Endodermal cell (in vitro differentiated cells): Measurements from ENCODE around the gene SNRPN. TPM values are rescaled to one million over a fixed set of nuclear protein-coding genes. Genes with fewer than 3 reads are reported as not detected.
"Not testable (repeated sequence)": the region's sequence is repeated elsewhere in the genome, so short reads cannot be mapped to it uniquely, and the experiment has no call there.

Source experiments
- DNase-seq: peaks from one replicate; pipeline ENCODE4 v3.0.0-alpha.2; 2017
- H3K27ac ChIP-seq: 2 replicates; pipeline ENCODE4 v1.5.1; 2013; ENCODE audit warnings: mild to moderate bottlenecking, low read depth, low read length, moderate library complexity
- H3K27me3 ChIP-seq: 2 replicates; pipeline ENCODE4 v1.6.1; 2013; ENCODE audit warnings: mild to moderate bottlenecking, low read length, moderate library complexity; ENCODE audit not compliant: insufficient read depth, control insufficient read depth, poor library complexity, severe bottlenecking
- H3K36me3 ChIP-seq: 2 replicates; pipeline ENCODE4 v1.7.0; 2013; ENCODE audit warnings: mild to moderate bottlenecking, low read length, moderate library complexity; ENCODE audit not compliant: control insufficient read depth, insufficient read depth
- H3K4me1 ChIP-seq: one replicate; pipeline ENCODE4 v1.7.0; 2013; ENCODE audit warnings: low read length; ENCODE audit not compliant: control insufficient read depth, insufficient read depth
- H3K4me3 ChIP-seq: 2 replicates; pipeline ENCODE4 v1.5.1; 2013; ENCODE audit warnings: mild to moderate bottlenecking, low read length, moderate library complexity
- H3K9ac ChIP-seq: 2 replicates; pipeline ENCODE4 v1.6.1; 2013; ENCODE audit warnings: mild to moderate bottlenecking, low read length, moderate library complexity; ENCODE audit not compliant: poor library complexity, severe bottlenecking; ENCODE audit errors: extremely low read depth
- H3K9me3 ChIP-seq: 2 replicates; pipeline ENCODE4 v1.6.1; 2013; ENCODE audit warnings: mild to moderate bottlenecking, low read length, moderate library complexity; ENCODE audit not compliant: control insufficient read depth
- H3K27ac Mint-ChIP-seq: 2 replicates; pipeline ENCODE4 v1.8.0; 2020; ENCODE audit warnings: mixed read lengths
- H3K27me3 Mint-ChIP-seq: 2 replicates; pipeline ENCODE4 v1.8.0; 2021; ENCODE audit warnings: mild to moderate bottlenecking, mixed read lengths; ENCODE audit not compliant: insufficient read depth
- H3K36me3 Mint-ChIP-seq: 2 replicates; pipeline ENCODE4 v1.8.0; 2020; ENCODE audit warnings: low read depth, mixed read lengths
- H3K4me1 Mint-ChIP-seq: 2 replicates; pipeline ENCODE4 v1.8.0; 2020; ENCODE audit warnings: mixed read lengths
- H3K4me3 Mint-ChIP-seq: 2 replicates; pipeline ENCODE4 v1.8.0; 2020; ENCODE audit warnings: mild to moderate bottlenecking, moderate library complexity, mixed read lengths
- H3K9me3 Mint-ChIP-seq: 2 replicates; pipeline ENCODE4 v1.8.0; 2020; ENCODE audit warnings: mild to moderate bottlenecking, mixed read lengths
- WGBS, 2 experiments: methylation state at CpG; one replicate each; pipeline versions ENCODE4 v1.1.5 to v1.1.7; 2013; ENCODE audit warnings: missing lambda C conversion rate in 2 of 2, mixed read lengths in 1 of 2; ENCODE audit not compliant: insufficient coverage in 1 of 2, insufficient read length in 1 of 2; 5-methylcytosine and 5-hydroxymethylcytosine counted together
- total RNA-seq, 2 donors: library from RNA; stranded (reverse); fragmentation: NEBNext Ultra II Directional in 1 of 2; extraction: Animal tissue kit (Norgen Biotek cat#: 25700) in 1 of 2; gene quantifications; 2 replicates in 1 of 2; 3 replicates in 1 of 2; pipeline ENCODE4 v1.2.1, GENCODE V29; 2021
- TF ChIP-seq, protein P1 (sequence below): fragments of 200-600 bp; sonication (generic); conservative IDR thresholded peaks from 2 replicates; pipeline ENCODE4 v1.5.0; 2021; ENCODE audit warnings: antibody characterized with exemption, mild to moderate bottlenecking

The SNRPN gene
- total RNA-seq, 2 donors from 2014 or later: 287 to 299 TPM

DNA sequence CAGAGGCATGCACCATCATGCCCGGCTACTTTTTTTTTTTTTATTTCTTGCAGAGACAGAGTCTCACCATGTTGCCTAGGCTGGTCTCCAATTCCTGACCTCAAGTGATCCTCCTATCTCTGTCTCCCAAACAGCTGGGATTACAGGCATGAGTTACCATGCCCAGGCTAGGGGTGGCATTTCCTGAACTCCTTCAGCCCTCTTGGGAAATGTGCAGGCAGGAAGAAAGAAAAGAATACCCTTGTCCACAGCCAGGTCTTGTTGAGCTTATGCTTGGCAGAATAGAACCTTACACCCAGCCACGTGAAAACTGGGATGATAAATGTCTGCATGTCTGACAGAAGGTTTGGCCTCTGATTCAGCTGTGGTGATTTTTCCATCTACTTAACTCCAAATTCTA lies 30.2 kb upstream of the SNRPN start:
- WGBS, 2 experiments: 70 to 78% methylated on average over 1 to 2 of the region's 2 CpGs
- Histone ChIP-seq H3K9me3 (peaks cover 19% of the 10 kb centered on the region), H3K27ac (no peak overlapping the region), H3K4me3 (no peak overlapping the region), H3K36me3 (peaks cover 30% of the 10 kb centered on the region), H3K4me1 (no peaks in the 10 kb centered on the region), H3K9ac (no peak overlapping the region), H3K27me3 (no peaks in the 10 kb centered on the region)
- H3K27me3 Mint-ChIP-seq: no peaks in the 10 kb centered on the region
- TF ChIP-seq, protein P1, sequence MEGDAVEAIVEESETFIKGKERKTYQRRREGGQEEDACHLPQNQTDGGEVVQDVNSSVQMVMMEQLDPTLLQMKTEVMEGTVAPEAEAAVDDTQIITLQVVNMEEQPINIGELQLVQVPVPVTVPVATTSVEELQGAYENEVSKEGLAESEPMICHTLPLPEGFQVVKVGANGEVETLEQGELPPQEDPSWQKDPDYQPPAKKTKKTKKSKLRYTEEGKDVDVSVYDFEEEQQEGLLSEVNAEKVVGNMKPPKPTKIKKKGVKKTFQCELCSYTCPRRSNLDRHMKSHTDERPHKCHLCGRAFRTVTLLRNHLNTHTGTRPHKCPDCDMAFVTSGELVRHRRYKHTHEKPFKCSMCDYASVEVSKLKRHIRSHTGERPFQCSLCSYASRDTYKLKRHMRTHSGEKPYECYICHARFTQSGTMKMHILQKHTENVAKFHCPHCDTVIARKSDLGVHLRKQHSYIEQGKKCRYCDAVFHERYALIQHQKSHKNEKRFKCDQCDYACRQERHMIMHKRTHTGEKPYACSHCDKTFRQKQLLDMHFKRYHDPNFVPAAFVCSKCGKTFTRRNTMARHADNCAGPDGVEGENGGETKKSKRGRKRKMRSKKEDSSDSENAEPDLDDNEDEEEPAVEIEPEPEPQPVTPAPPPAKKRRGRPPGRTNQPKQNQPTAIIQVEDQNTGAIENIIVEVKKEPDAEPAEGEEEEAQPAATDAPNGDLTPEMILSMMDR: no peak
- no peak overlapping the region for H3K4me3 Mint-ChIP-seq
- H3K36me3 Mint-ChIP-seq: peaks cover 10% of the 10 kb centered on the region
- H3K4me1 Mint-ChIP-seq: peaks cover 15% of the 10 kb centered on the region
- DNase-seq: no peak
- peaks cover 41% of the 10 kb centered on the region for H3K9me3 Mint-ChIP-seq
- no peak overlapping the region for H3K27ac Mint-ChIP-seq

DNA sequence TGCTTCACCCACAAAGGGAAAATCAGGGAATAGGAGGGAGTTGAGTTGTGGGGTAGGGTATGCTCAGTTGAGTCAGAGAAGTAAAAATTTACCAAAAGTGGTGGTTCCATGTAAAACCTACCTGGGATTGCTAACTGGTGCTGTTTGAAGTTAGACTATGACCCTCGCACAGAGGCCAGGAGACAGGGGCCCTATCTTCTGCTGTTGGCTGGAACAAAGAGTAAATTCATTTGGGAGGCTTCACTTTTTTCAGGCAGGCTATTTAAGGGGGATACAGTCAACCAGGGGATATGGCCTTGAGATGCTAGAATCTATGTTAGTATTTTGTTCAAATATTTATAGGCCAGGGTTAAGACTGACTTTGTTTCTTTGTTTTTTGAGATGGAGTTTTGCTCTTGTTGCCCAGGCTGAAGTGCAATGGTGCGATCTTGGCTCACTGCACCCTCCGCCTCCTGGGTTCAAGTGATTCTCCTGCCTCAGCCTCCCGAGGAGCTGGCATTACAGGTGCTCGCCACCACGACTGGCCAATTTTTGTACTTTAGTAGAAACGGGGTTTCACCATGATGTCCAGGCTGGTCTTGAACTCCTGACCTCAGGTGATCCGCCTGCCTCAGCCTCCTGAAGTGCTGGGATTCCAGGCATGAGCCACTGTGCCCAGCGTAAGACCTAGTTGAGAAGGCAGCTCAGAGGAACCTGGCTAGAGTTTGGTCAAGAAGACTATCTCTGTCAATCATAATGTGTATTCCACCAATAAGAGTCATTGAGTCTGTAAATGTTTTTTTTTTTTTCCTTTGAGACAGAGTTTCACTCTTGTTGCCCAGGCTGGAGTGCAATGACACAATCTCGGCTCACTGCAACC lies 22.7 kb upstream of the SNRPN start:
- DNase-seq: peak; percentile 5
- Histone ChIP-seq H3K36me3 (peaks cover 29% of the 10 kb centered on the region), H3K9me3 (peaks cover 33% of the 10 kb centered on the region)
- not testable (repeated sequence) for H3K4me1 Mint-ChIP-seq, H3K27ac ChIP-seq, H3K4me3 ChIP-seq, H3K4me1 ChIP-seq, H3K27me3 ChIP-seq, H3K9ac ChIP-seq, H3K27ac Mint-ChIP-seq, H3K4me3 Mint-ChIP-seq, H3K27me3 Mint-ChIP-seq
- Mint-ChIP-seq H3K36me3 (peaks cover 19% of the 10 kb centered on the region), H3K9me3 (peaks cover 44% of the 10 kb centered on the region)
- 83 to 89% methylated on average over 9 to 10 of the region's 10 CpGs for WGBS, 2 experiments

DNA sequence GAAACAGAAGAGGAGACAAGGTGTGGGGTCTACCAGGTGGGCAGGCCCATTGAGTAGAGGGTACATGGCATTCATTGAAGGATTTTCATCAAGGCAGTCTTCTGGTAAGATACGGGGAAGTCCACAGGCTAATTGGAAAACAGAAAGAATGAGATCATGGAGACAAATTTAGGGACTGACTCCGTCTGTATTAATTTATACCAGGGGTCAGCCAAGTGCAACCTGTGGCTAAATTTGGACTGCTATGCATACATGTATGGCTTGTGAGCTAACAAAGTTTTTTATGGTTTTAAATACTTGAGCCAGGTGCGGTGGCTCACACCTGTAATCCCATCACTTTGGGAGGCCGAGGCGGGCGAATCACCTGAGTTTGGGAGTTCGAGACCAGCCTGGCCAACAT lies 21.1 kb upstream of the SNRPN start:
- no peaks in the 10 kb centered on the region for H3K4me1 ChIP-seq
- no peaks in the 10 kb centered on the region for H3K27me3 Mint-ChIP-seq
- peaks cover 2% of the 10 kb centered on the region for H3K4me1 Mint-ChIP-seq
- H3K9ac ChIP-seq: no peak overlapping the region
- no peak overlapping the region for H3K27ac Mint-ChIP-seq
- peaks cover 21% of the 10 kb centered on the region for H3K36me3 ChIP-seq
- no peak overlapping the region for H3K27ac ChIP-seq
- H3K9me3 ChIP-seq: peaks cover 24% of the 10 kb centered on the region
- WGBS, 2 experiments: 94 to 96% methylated on average over 5 to 7 of the region's 7 CpGs
- no peak overlapping the region for H3K4me3 Mint-ChIP-seq
- TF ChIP-seq, protein P1: no peak
- peaks cover 18% of the 10 kb centered on the region for H3K36me3 Mint-ChIP-seq
- H3K9me3 Mint-ChIP-seq: peaks cover 44% of the 10 kb centered on the region
- H3K4me3 ChIP-seq: no peak overlapping the region
- no peaks in the 10 kb centered on the region for H3K27me3 ChIP-seq
- peak; percentile 0 for DNase-seq

DNA sequence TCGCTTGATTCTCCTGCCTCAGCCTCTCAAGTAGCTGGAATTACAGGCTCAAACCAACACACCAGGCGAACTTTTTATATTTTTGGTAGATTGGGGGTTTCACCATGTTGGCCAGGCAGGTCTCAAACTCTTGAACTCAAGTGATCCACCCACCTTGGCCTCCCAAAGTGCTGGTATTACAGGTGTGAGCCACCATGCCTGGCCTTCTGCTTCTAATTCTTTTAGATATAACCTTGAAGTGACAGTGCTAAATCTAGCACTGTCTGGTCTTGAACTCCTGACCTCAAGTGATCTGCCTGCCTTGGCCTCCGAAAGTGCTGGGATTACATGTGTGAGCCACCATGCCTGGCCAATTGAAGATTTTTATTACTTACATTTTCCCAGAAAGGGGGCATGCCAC lies 16.6 kb upstream of the SNRPN start:
- WGBS, 2 experiments: 68 to 83% methylated on average over 3 of the region's 3 CpGs
- H3K4me1 ChIP-seq, H3K27ac ChIP-seq, H3K27me3 ChIP-seq, H3K4me1 Mint-ChIP-seq, DNase-seq, H3K27ac Mint-ChIP-seq, H3K9ac ChIP-seq, H3K27me3 Mint-ChIP-seq, H3K4me3 Mint-ChIP-seq, H3K4me3 ChIP-seq: not testable (repeated sequence)
- peaks cover 16% of the 10 kb centered on the region for H3K9me3 ChIP-seq
- peaks cover 41% of the 10 kb centered on the region for H3K9me3 Mint-ChIP-seq
- peaks cover 21% of the 10 kb centered on the region for H3K36me3 Mint-ChIP-seq
- peaks cover 18% of the 10 kb centered on the region for H3K36me3 ChIP-seq
